ENCODE data around the gene MIEF2. TPM values are rescaled to one million over a fixed set of nuclear protein-coding genes. Genes with fewer than 3 reads are reported as not detected.
"Not testable (repeated sequence)": the region's sequence is repeated elsewhere in the genome, so short reads cannot be mapped to it uniquely, and the experiment has no call there.

Gene MIEF2
- total RNA-seq: 10 to 100 TPM in 3 of 4 donors, 1 to 10 TPM in 1; 7.4 to 48.0 (median 21.0) TPM

GRCh38 chr17:18260332-18261145 lies at the start of gene MIEF2:
Gene MIEF2, plus strand, starts transcription at chr17:18260662. Its CDS starts 2,059 bp downstream, at chr17:18262721.
- 1% methylated on average over 63 of the region's 72 CpGs; no CpG with 5 or more reads in 1 of the 2 donors for WGBS, 2 donors (ENCODE audit: low coverage in 1 of 2)
- peak within 1 kb of the TSS; percentile 66 to 91 (median 84) for H3K4me3 ChIP-seq
- H3K36me3 ChIP-seq: peaks cover 0 to 19% (median 9%) of the 10 kb centered on the region in 4 donors
- H3K9me3 ChIP-seq: no peaks in the 10 kb centered on the region
- intact Hi-C loops (cut with DNase I; ENCODE audit: low total_unique reads): no loop called here
- no peaks in the 10 kb centered on the region for H3K27me3 ChIP-seq
- DNase-seq: peak; percentile 97
- peaks cover 26 to 50% (median 45%) of the 10 kb centered on the region in 4 donors for H3K4me1 ChIP-seq
- in situ Hi-C loops (cut with MboI; ENCODE audit: low pct_ligation_motif_present in 1 of 4, low pct_unique_long_range_greater_than_20kb in 1 of 4, low sequenced_read_pairs in 3 of 4): no loop called here
- peak within 1 kb of the TSS; percentile 91 to 99 (median 96) for H3K27ac ChIP-seq
- no peak for TF ChIP-seq EP300 (IDR thresholded peaks at IDR 0.05; ENCODE audit: low read depth)
- TF ChIP-seq POLR2AphosphoS5 (IDR thresholded peaks at IDR 0.05): peak; percentile 57 to 76 (median 70)
- TF ChIP-seq, protein P1, sequence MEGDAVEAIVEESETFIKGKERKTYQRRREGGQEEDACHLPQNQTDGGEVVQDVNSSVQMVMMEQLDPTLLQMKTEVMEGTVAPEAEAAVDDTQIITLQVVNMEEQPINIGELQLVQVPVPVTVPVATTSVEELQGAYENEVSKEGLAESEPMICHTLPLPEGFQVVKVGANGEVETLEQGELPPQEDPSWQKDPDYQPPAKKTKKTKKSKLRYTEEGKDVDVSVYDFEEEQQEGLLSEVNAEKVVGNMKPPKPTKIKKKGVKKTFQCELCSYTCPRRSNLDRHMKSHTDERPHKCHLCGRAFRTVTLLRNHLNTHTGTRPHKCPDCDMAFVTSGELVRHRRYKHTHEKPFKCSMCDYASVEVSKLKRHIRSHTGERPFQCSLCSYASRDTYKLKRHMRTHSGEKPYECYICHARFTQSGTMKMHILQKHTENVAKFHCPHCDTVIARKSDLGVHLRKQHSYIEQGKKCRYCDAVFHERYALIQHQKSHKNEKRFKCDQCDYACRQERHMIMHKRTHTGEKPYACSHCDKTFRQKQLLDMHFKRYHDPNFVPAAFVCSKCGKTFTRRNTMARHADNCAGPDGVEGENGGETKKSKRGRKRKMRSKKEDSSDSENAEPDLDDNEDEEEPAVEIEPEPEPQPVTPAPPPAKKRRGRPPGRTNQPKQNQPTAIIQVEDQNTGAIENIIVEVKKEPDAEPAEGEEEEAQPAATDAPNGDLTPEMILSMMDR (IDR thresholded peaks at IDR 0.05): peak in 1 of 5 experiments; percentile 9
- TF ChIP-seq POLR2A (IDR thresholded peaks at IDR 0.05): peak; percentile 68

- DNase-seq: no peak
- intact Hi-C loops (cut with DNase I; ENCODE audit: low total_unique reads) (no loop called here), in situ Hi-C loops (cut with MboI; ENCODE audit: low pct_ligation_motif_present in 1 of 4, low pct_unique_long_range_greater_than_20kb in 1 of 4, low sequenced_read_pairs in 3 of 4) (loop anchor here in 2 of 4 donors (10.0 kb wide), 3 partner anchors 61 to 91 kb away; no protein-coding TSS in a partner anchor)
- H3K9me3 ChIP-seq: no peaks in the 10 kb centered on the region
- WGBS, 2 donors (ENCODE audit: low coverage in 1 of 2): 57 to 72% methylated on average over 3 to 7 of the region's 7 CpGs
- H3K4me3 ChIP-seq: no peak overlapping the region
- no peaks in the 10 kb centered on the region for H3K27me3 ChIP-seq
- no peak overlapping the region for H3K27ac ChIP-seq
- H3K36me3 ChIP-seq: peaks cover 0 to 21% (median 8%) of the 10 kb centered on the region in 4 donors
- TF ChIP-seq POLR2AphosphoS5 (IDR thresholded peaks at IDR 0.05) (no peak), POLR2A (IDR thresholded peaks at IDR 0.05) (no peak), EP300 (IDR thresholded peaks at IDR 0.05; ENCODE audit: low read depth) (no peak)
- TF ChIP-seq, protein P1 (IDR thresholded peaks at IDR 0.05): no peak
- no peaks in the 10 kb centered on the region for H3K4me1 ChIP-seq
Measured at GRCh38 chr17:18213666-18214270, 46.7 kb upstream of the MIEF2 start.

DNA sequence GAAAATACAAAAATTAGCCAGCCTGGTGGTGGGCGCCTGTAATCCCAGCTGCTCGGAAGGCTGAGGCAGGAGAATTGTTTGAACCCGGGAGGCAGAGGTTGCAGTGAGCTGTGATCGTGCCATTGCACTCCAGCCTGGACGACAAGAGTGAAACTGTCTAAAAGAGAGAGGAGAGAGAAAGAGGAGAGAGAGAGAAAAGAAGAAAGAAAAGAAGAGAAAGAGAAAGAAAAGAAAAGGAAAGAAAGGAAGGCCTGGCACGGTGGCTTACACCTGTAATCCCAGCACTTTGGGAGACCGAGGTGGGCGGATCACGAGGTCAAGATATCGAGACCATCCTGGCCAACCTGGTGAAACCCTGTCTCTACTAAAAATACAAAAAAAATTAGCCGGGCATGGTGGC lies 43.6 kb upstream of the MIEF2 start:
- DNase-seq; H3K4me3 ChIP-seq; H3K4me1 ChIP-seq; intact Hi-C loops (cut with DNase I; ENCODE audit: low total_unique reads); H3K27me3 ChIP-seq; H3K9me3 ChIP-seq; H3K27ac ChIP-seq; H3K36me3 ChIP-seq: not testable (repeated sequence)
- in situ Hi-C loops (cut with MboI; ENCODE audit: low pct_ligation_motif_present in 1 of 4, low pct_unique_long_range_greater_than_20kb in 1 of 4, low sequenced_read_pairs in 3 of 4): loop anchor here in 2 of 4 donors (10.0 kb wide), 3 partner anchors 58 to 88 kb away; no protein-coding TSS in a partner anchor
- 86 to 87% methylated on average over 5 to 11 of the region's 11 CpGs for WGBS, 2 donors (ENCODE audit: low coverage in 1 of 2)

- Histone ChIP-seq H3K27me3 (no peaks in the 10 kb centered on the region), H3K4me3 (no peak overlapping the region), H3K36me3 (no peaks in the 10 kb centered on the region), H3K9me3 (no peaks in the 10 kb centered on the region), H3K27ac (no peak overlapping the region), H3K4me1 (peaks cover 0 to 3% (median 0%) of the 10 kb centered on the region in 4 donors)
- TF ChIP-seq POLR2A (IDR thresholded peaks at IDR 0.05) (no peak), EP300 (IDR thresholded peaks at IDR 0.05; ENCODE audit: low read depth) (no peak), POLR2AphosphoS5 (IDR thresholded peaks at IDR 0.05) (no peak)
- TF ChIP-seq, protein P1 (IDR thresholded peaks at IDR 0.05): peak; percentile 81 to 95 (median 95)
- in situ Hi-C loops (cut with MboI; ENCODE audit: low pct_ligation_motif_present in 1 of 4, low pct_unique_long_range_greater_than_20kb in 1 of 4, low sequenced_read_pairs in 3 of 4) (loop anchor here in 2 of 4 donors (10.0 kb wide), 3 partner anchors 57 to 87 kb away; no protein-coding TSS in a partner anchor), intact Hi-C loops (cut with DNase I; ENCODE audit: low total_unique reads) (no loop called here)
- WGBS, 2 donors (ENCODE audit: low coverage in 1 of 2): 0 to 8% methylated on average over 3 to 5 of the region's 6 CpGs
- DNase-seq: peak; percentile 82
Measured at GRCh38 chr17:18217412-18218015, 42.9 kb upstream of the MIEF2 start.

Measured in transverse colon (tissue), 4 donors.